GM23338 (cell line): ENCODE data around the gene PCNX3. TPM values are rescaled to one million over a fixed set of nuclear protein-coding genes. Genes with fewer than 3 reads are reported as not detected.

Source experiments
- EZH2phosphoT487 ChIP-seq: fragments of 200-600 bp; sonication (generic); IDR thresholded peaks from one replicate; pipeline ENCODE4 v1.8.1; 2018; ENCODE audit warnings: antibody characterized with exemption; ENCODE audit not compliant: unreplicated experiment
- JUNB ChIP-seq: IDR thresholded peaks from one replicate; pipeline ENCODE4 v1.6.1; 2016; ENCODE audit warnings: antibody characterized with exemption; ENCODE audit not compliant: unreplicated experiment
- NANOG ChIP-seq: IDR thresholded peaks from 2 replicates; pipeline ENCODE4 v1.6.1; 2016; ENCODE audit warnings: antibody characterized with exemption, borderline replicate concordance
- ZNF114 ChIP-seq: fragments of 250-450 bp; sonication (Bioruptor Pico); IDR thresholded peaks from 2 replicates; pipeline ENCODE4 v1.5.0; 2020; ENCODE audit warnings: mild to moderate bottlenecking, moderate library complexity
- polyA plus RNA-seq: library from polyadenylated mRNA; unstranded; fragments of >200 nt; fragmentation: Nextera tagmentation; extraction: Ambion mirVana; gene quantifications from 2 replicates; pipeline ENCODE4 v1.2.1, GENCODE V29; 2016
- total RNA-seq: library from RNA; depleted of rRNA; stranded (reverse); fragments of >200 nt; shearing (Covaris generic); gene quantifications from 2 replicates; pipeline ENCODE4 v1.2.3, GENCODE V29; 2014
- TF ChIP-seq, protein P1 (sequence below): fragments of 250-450 bp; sonication (Bioruptor Pico); IDR thresholded peaks from 2 replicates; pipeline ENCODE4 v1.5.0; 2020; ENCODE audit warnings: mild to moderate bottlenecking, moderate library complexity
- TF ChIP-seq, protein P2 (sequence below): IDR thresholded peaks from 2 replicates; pipeline ENCODE4 v1.6.1; 2016; ENCODE audit warnings: antibody characterized with exemption
- TF ChIP-seq, protein P3 (sequence below), 2 experiments: fragments of 200-600 bp in 1 of 2; sonication (generic) in 1 of 2; conservative IDR thresholded peaks; 2 replicates each; pipeline versions ENCODE4 v1.5.1 to v1.6.1; 2016 to 2017; ENCODE audit warnings: antibody characterized with exemption in 2 of 2, low read depth in 2 of 2, mild to moderate bottlenecking in 2 of 2, moderate library complexity in 1 of 2

Gene PCNX3
- total and polyA plus RNA-seq, 2 experiments from 2014 or later, result 8.7 to 52.2 TPM

DNA sequence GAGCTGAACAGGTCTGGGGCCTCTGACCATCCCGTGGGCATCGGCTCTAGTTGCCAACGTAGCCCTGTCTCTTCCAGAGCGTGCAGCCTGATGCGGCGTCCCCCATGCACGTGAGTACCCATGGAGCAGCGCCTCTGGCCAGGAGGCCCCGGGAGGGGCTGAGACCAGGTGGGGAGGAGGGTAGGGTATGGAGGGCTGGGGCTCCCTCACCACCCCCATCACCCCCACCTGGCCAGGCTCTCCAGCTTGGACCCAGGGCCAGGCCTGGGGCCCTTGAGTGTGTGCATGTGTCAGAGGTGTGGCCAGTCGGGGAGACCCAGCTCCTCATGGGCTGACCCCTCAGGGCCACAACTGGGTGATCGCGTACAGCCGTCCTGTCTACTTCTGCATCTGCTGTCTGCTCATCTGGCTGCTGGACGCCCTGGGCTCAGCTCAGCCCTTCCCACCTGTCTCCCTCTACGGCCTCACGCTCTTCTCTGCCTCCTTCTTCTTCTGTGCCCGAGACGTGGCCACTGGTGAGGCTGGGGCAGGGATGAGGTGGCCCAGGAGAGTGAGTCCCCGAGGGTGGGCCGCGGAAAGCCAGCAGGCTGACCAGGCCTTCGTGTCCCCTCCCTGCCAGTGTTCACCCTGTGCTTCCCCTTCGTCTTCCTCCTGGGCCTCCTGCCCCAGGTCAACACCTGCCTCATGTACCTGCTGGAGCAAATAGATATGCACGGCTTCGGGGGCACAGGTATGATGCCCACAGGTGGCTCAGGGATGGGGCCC lies 8.5 kb downstream of the PCNX3 start (continued):
- TF ChIP-seq, protein P1, sequence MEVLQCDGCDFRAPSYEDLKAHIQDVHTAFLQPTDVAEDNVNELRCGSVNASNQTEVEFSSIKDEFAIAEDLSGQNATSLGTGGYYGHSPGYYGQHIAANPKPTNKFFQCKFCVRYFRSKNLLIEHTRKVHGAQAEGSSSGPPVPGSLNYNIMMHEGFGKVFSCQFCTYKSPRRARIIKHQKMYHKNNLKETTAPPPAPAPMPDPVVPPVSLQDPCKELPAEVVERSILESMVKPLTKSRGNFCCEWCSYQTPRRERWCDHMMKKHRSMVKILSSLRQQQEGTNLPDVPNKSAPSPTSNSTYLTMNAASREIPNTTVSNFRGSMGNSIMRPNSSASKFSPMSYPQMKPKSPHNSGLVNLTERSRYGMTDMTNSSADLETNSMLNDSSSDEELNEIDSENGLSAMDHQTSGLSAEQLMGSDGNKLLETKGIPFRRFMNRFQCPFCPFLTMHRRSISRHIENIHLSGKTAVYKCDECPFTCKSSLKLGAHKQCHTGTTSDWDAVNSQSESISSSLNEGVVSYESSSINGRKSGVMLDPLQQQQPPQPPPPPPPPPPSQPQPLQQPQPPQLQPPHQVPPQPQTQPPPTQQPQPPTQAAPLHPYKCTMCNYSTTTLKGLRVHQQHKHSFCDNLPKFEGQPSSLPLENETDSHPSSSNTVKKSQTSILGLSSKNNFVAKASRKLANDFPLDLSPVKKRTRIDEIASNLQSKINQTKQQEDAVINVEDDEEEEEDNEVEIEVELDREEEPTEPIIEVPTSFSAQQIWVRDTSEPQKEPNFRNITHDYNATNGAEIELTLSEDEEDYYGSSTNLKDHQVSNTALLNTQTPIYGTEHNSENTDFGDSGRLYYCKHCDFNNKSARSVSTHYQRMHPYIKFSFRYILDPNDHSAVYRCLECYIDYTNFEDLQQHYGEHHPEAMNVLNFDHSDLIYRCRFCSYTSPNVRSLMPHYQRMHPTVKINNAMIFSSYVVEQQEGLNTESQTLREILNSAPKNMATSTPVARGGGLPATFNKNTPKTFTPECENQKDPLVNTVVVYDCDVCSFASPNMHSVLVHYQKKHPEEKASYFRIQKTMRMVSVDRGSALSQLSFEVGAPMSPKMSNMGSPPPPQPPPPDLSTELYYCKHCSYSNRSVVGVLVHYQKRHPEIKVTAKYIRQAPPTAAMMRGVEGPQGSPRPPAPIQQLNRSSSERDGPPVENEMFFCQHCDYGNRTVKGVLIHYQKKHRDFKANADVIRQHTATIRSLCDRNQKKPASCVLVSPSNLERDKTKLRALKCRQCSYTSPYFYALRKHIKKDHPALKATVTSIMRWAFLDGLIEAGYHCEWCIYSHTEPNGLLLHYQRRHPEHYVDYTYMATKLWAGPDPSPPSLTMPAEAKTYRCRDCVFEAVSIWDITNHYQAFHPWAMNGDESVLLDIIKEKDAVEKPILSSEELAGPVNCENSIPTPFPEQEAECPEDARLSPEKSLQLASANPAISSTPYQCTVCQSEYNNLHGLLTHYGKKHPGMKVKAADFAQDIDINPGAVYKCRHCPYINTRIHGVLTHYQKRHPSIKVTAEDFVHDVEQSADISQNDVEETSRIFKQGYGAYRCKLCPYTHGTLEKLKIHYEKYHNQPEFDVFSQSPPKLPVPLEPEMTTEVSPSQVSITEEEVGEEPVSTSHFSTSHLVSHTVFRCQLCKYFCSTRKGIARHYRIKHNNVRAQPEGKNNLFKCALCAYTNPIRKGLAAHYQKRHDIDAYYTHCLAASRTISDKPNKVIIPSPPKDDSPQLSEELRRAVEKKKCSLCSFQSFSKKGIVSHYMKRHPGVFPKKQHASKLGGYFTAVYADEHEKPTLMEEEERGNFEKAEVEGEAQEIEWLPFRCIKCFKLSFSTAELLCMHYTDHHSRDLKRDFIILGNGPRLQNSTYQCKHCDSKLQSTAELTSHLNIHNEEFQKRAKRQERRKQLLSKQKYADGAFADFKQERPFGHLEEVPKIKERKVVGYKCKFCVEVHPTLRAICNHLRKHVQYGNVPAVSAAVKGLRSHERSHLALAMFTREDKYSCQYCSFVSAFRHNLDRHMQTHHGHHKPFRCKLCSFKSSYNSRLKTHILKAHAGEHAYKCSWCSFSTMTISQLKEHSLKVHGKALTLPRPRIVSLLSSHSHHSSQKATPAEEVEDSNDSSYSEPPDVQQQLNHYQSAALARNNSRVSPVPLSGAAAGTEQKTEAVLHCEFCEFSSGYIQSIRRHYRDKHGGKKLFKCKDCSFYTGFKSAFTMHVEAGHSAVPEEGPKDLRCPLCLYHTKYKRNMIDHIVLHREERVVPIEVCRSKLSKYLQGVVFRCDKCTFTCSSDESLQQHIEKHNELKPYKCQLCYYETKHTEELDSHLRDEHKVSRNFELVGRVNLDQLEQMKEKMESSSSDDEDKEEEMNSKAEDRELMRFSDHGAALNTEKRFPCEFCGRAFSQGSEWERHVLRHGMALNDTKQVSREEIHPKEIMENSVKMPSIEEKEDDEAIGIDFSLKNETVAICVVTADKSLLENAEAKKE (CRISPR knock-in tag), result no peak
- TF ChIP-seq, protein P2, sequence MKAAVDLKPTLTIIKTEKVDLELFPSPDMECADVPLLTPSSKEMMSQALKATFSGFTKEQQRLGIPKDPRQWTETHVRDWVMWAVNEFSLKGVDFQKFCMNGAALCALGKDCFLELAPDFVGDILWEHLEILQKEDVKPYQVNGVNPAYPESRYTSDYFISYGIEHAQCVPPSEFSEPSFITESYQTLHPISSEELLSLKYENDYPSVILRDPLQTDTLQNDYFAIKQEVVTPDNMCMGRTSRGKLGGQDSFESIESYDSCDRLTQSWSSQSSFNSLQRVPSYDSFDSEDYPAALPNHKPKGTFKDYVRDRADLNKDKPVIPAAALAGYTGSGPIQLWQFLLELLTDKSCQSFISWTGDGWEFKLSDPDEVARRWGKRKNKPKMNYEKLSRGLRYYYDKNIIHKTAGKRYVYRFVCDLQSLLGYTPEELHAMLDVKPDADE, result no peak
- TF ChIP-seq NANOG (no peak), JUNB (no peak), EZH2phosphoT487 (no peak), ZNF114 (CRISPR knock-in tag) (no peak)
- TF ChIP-seq, protein P3, sequence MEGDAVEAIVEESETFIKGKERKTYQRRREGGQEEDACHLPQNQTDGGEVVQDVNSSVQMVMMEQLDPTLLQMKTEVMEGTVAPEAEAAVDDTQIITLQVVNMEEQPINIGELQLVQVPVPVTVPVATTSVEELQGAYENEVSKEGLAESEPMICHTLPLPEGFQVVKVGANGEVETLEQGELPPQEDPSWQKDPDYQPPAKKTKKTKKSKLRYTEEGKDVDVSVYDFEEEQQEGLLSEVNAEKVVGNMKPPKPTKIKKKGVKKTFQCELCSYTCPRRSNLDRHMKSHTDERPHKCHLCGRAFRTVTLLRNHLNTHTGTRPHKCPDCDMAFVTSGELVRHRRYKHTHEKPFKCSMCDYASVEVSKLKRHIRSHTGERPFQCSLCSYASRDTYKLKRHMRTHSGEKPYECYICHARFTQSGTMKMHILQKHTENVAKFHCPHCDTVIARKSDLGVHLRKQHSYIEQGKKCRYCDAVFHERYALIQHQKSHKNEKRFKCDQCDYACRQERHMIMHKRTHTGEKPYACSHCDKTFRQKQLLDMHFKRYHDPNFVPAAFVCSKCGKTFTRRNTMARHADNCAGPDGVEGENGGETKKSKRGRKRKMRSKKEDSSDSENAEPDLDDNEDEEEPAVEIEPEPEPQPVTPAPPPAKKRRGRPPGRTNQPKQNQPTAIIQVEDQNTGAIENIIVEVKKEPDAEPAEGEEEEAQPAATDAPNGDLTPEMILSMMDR (conservative IDR thresholded peaks at IDR 0.05; ENCODE audit: low read depth in 2 of 2), result no peak
